Progenitor cell of endocrine pancreas (in vitro differentiated cells): ENCODE measurements around the gene CCL11. TPM values are rescaled to one million over a fixed set of nuclear protein-coding genes. Genes with fewer than 3 reads are reported as not detected.

ENCODE experiments used
- DNase-seq: peaks from one replicate; pipeline ENCODE4 v3.0.0; 2021; ENCODE audit warnings: low spot score; ENCODE audit not compliant: unreplicated experiment
- H3K27ac Mint-ChIP-seq: 2 replicates; pipeline ENCODE4 v1.8.0; 2021; ENCODE audit warnings: mild to moderate bottlenecking, moderate library complexity, mixed read lengths
- H3K27me3 Mint-ChIP-seq: 2 replicates; pipeline ENCODE4 v1.8.0; 2021; ENCODE audit warnings: mixed read lengths
- H3K36me3 Mint-ChIP-seq: 2 replicates; pipeline ENCODE4 v1.8.0; 2022; ENCODE audit warnings: mixed read lengths; ENCODE audit not compliant: insufficient read depth
- H3K4me1 Mint-ChIP-seq: 2 replicates; pipeline ENCODE4 v1.8.0; 2021; ENCODE audit warnings: low read depth, mixed read lengths
- H3K4me3 Mint-ChIP-seq: 2 replicates; pipeline ENCODE4 v1.8.0; 2021; ENCODE audit warnings: low read depth, mild to moderate bottlenecking, moderate library complexity, mixed read lengths
- H3K9me3 Mint-ChIP-seq: 2 replicates; pipeline ENCODE4 v1.8.0; 2021; ENCODE audit warnings: low read depth, mixed read lengths
- CTCF ChIP-seq: fragments of 200-600 bp; sonication (generic); IDR thresholded peaks from one replicate; pipeline ENCODE4 v1.5.0; 2021; ENCODE audit warnings: antibody characterized with exemption, mild to moderate bottlenecking; ENCODE audit not compliant: unreplicated experiment
- total RNA-seq: library from RNA; stranded (reverse); gene quantifications from 2 replicates; pipeline ENCODE4 v1.2.1, GENCODE V29; 2021

CCL11 gene
- total RNA-seq, 1 donor from 2014 or later = not detected

DNA sequence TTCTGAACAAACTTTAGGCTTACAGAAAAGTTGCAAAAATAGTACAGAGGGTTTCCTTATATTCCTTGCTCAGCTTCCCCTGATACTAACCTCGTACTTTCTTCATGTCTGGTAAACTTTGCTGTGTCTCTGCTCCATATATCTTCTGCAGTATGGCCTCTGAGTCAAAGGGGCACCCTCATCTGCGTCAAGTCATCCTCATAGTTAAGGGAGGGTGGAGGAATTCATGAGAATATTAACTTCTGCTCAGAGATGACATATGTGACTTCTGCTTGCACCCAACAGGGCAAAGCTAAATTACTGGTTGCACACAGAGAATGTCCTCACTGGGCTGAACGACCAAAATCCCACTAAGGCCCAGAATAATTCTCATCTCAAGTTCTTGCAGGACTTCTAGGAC is 19.8 kb upstream of the CCL11 start:
- no peaks in the 10 kb centered on the region for H3K9me3 Mint-ChIP-seq
- no peak overlapping the region for H3K27ac Mint-ChIP-seq
- no peak for TF ChIP-seq CTCF
- H3K4me3 Mint-ChIP-seq = no peak overlapping the region
- peaks cover 6% of the 10 kb centered on the region for H3K27me3 Mint-ChIP-seq
- no peaks in the 10 kb centered on the region for H3K36me3 Mint-ChIP-seq
- H3K4me1 Mint-ChIP-seq = no peaks in the 10 kb centered on the region
- DNase-seq = no peak

DNA sequence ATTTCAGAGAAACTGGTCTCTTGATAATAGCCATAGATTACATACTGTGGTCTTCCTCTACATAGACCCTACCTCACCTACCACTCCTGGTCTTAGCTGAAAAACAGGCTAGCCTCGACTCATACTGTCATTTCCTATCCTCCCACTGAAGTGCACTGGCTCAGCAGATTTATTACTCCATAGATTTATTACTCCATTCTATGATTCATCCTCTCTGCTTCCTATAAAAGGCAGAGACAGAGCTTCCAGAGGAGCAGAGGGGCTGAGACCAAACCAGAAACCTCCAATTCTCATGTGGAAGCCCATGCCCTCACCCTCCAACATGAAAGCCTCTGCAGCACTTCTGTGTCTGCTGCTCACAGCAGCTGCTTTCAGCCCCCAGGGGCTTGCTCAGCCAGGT is 15.6 kb upstream of the CCL11 start, which contains the start of gene CCL7:
TSS of gene CCL7 (plus strand) at position 253 of the 400 bp plus-strand sequence. CDS start at position 323, 70 bp downstream.
- H3K4me1 Mint-ChIP-seq = no peaks in the 10 kb centered on the region
- H3K27me3 Mint-ChIP-seq = peaks cover 19% of the 10 kb centered on the region
- no peaks in the 10 kb centered on the region for H3K9me3 Mint-ChIP-seq
- TF ChIP-seq CTCF = no peak
- H3K27ac Mint-ChIP-seq = no peak within 1 kb of the TSS
- no peak within 1 kb of the TSS for H3K4me3 Mint-ChIP-seq
- DNase-seq = no peak
- no peaks in the 10 kb centered on the region for H3K36me3 Mint-ChIP-seq

- H3K27me3 Mint-ChIP-seq = peaks cover 23% of the 10 kb centered on the region
- TF ChIP-seq CTCF = no peak
- H3K9me3 Mint-ChIP-seq = no peaks in the 10 kb centered on the region
- H3K36me3 Mint-ChIP-seq = no peaks in the 10 kb centered on the region
- H3K4me3 Mint-ChIP-seq = no peak overlapping the region
- no peak for DNase-seq
- no peak overlapping the region for H3K27ac Mint-ChIP-seq
- H3K4me1 Mint-ChIP-seq = peaks cover 5% of the 10 kb centered on the region
These were observed 9.7 kb upstream of the CCL11 start for GRCh38 chr17:34275881-34276280.

GRCh38 chr17:34276826-34277225 is 8.7 kb upstream of the CCL11 start:
- TF ChIP-seq CTCF = no peak
- H3K9me3 Mint-ChIP-seq = peaks cover 7% of the 10 kb centered on the region
- H3K4me3 Mint-ChIP-seq = no peak overlapping the region
- peaks cover 5% of the 10 kb centered on the region for H3K4me1 Mint-ChIP-seq
- no peak for DNase-seq
- no peak overlapping the region for H3K27ac Mint-ChIP-seq
- no peaks in the 10 kb centered on the region for H3K36me3 Mint-ChIP-seq
- peaks cover 16% of the 10 kb centered on the region for H3K27me3 Mint-ChIP-seq

- Mint-ChIP-seq H3K9me3 (peaks cover 8% of the 10 kb centered on the region), H3K4me1 (peaks cover 5% of the 10 kb centered on the region), H3K27me3 (peaks cover 10% of the 10 kb centered on the region), H3K4me3 (no peak overlapping the region), H3K27ac (no peak overlapping the region), H3K36me3 (no peaks in the 10 kb centered on the region)
- no peak for DNase-seq
- no peak for TF ChIP-seq CTCF
These were observed 2.0 kb upstream of the CCL11 start for GRCh38 chr17:34283571-34283970.
